T47D (cell line): ENCODE results near the gene TH.

Experiments
- DNase-seq, 2 experiments: peaks; one replicate each; pipeline versions ENCODE4 v3.0.0 to v3.0.0-alpha.2; 2011 to 2012; ENCODE audit warnings: low read depth in 1 of 2, low spot score in 1 of 2
- JUND ChIP-seq: IDR thresholded peaks from 2 replicates; pipeline ENCODE4 v1.6.1; 2012; ENCODE audit warnings: low read depth
- in situ Hi-C: cut with HindIII; loops from 2 replicates; pipeline ENCODE4 v1.10.0; 2016; ENCODE audit warnings: low sequenced_read_pairs, low pct_unique_long_range_greater_than_20kb

Gene TH

DNA sequence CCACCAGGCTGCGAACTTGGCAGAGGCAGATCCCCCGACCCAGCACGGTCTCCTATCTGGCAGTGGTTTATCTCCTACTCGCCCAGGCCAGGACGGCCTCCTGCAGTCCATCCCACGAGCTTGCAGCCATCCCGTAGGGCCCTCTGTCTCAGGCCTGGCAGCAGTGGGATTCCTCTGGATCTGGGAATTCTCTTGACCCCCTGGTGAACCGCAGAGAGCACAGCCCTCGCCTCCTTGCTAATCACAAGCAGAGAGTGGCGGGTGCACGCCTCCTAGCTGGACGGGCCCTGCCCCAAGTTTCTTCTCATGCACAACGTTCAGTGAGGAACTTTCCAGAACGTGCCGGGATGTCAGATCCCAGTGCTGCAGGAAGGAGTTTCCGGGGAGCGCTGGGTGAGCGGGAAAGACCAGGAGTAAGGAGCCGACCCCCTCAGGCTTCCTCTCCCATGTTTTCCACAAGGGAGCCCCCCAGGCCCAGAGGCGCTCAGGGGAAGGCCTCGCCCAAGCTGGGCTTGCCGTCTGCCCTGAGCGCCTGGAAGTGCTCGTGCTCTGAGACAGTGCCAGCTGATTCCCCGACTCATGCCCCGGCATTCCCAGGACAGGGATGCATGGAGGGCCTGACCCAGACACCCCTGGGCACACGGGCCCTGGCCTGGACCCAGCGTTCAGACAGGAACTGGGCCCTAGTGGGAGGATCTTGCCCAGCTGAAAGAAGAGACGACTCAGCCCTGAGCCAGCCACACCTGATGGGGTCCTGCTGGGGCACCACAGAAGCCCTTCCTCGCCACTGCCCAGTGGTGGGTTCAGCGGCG lies 57.0 kb downstream of the TH start:
- in situ Hi-C loops, result no loop called here
- no peak for TF ChIP-seq JUND
- no peak for DNase-seq
